Smooth muscle cell (in vitro differentiated cells): ENCODE measurements around the gene MBNL2. TPM values are rescaled to one million over a fixed set of nuclear protein-coding genes. Genes with fewer than 3 reads are reported as not detected.

ENCODE experiments used
- DNase-seq: peaks from one replicate; lab custom pipeline; 2025; ENCODE audit not compliant: unreplicated experiment; lab: John Stamatoyannopoulos, UW
- H2AFZ ChIP-seq: fragments of 200-600 bp; sonication (generic); 2 replicates; pipeline ENCODE4 v1.6.0; 2016; ENCODE audit warnings: antibody characterized with exemption, low read depth, mild to moderate bottlenecking
- H3F3A ChIP-seq: fragments of 200-600 bp; sonication (generic); 2 replicates; pipeline ENCODE4 v1.6.0; 2017; ENCODE audit warnings: antibody characterized with exemption, low read depth
- H3K27ac ChIP-seq: fragments of 200-600 bp; sonication (generic); 2 replicates; pipeline ENCODE4 v1.5.1; 2016; ENCODE audit warnings: low read depth, mild to moderate bottlenecking
- H3K27me3 ChIP-seq: fragments of 200-600 bp; sonication (generic); 2 replicates; pipeline ENCODE4 v1.6.1; 2016; ENCODE audit warnings: low read depth, mild to moderate bottlenecking
- H3K36me3 ChIP-seq: fragments of 200-600 bp; sonication (generic); 2 replicates; pipeline ENCODE4 v1.5.1; 2016; ENCODE audit warnings: low read depth
- H3K4me1 ChIP-seq: fragments of 200-600 bp; sonication (generic); 2 replicates; pipeline ENCODE4 v1.5.1; 2016; ENCODE audit warnings: low read depth
- H3K4me2 ChIP-seq: fragments of 200-600 bp; sonication (generic); 2 replicates; pipeline ENCODE4 v1.6.0; 2016; ENCODE audit warnings: mild to moderate bottlenecking
- H3K4me3 ChIP-seq: fragments of 200-600 bp; sonication (generic); 2 replicates; pipeline ENCODE4 v1.5.1; 2016; ENCODE audit warnings: mild to moderate bottlenecking
- H3K79me2 ChIP-seq: fragments of 200-600 bp; sonication (generic); 2 replicates; pipeline ENCODE4 v1.6.0; 2016; ENCODE audit warnings: low read depth, mild to moderate bottlenecking
- H3K9ac ChIP-seq: fragments of 200-600 bp; sonication (generic); 2 replicates; pipeline ENCODE4 v1.6.0; 2016; ENCODE audit warnings: low read depth
- H3K9me3 ChIP-seq: fragments of 200-600 bp; sonication (generic); replicated peaks from 2 replicates; pipeline ENCODE4 v1.5.1; 2016; ENCODE audit warnings: low read depth
- H4K20me1 ChIP-seq: fragments of 200-600 bp; sonication (generic); 2 replicates; pipeline ENCODE4 v1.6.0; 2016; ENCODE audit warnings: low read depth
- WGBS: methylation state at CpG from one replicate; pipeline ENCODE4 v1.1.7; 2016; ENCODE audit warnings: low lambda C conversion rate; 5-methylcytosine and 5-hydroxymethylcytosine counted together
- polyA plus RNA-seq: library from polyadenylated mRNA; unstranded; fragments of >200 nt; fragmentation: Nextera tagmentation; extraction: Ambion mirVana; gene quantifications from 2 replicates; pipeline ENCODE4 v1.2.1, GENCODE V29; 2016
- total RNA-seq: library from RNA; depleted of rRNA; stranded (reverse); fragments of >200 nt; gene quantifications from 2 replicates; pipeline ENCODE4 v1.2.3, GENCODE V29; 2014
- TF ChIP-seq, protein P1 (sequence below): fragments of 200-600 bp; sonication (generic); IDR thresholded peaks from 2 replicates; pipeline ENCODE4 v1.5.1; 2017; ENCODE audit warnings: borderline replicate concordance, mild to moderate bottlenecking, antibody characterized with exemption; ENCODE audit not compliant: insufficient read depth, poor library complexity, severe bottlenecking

MBNL2 gene
- total and polyA plus RNA-seq, 2 experiments from 2014 or later, result 33.7 to 120 TPM

DNA sequence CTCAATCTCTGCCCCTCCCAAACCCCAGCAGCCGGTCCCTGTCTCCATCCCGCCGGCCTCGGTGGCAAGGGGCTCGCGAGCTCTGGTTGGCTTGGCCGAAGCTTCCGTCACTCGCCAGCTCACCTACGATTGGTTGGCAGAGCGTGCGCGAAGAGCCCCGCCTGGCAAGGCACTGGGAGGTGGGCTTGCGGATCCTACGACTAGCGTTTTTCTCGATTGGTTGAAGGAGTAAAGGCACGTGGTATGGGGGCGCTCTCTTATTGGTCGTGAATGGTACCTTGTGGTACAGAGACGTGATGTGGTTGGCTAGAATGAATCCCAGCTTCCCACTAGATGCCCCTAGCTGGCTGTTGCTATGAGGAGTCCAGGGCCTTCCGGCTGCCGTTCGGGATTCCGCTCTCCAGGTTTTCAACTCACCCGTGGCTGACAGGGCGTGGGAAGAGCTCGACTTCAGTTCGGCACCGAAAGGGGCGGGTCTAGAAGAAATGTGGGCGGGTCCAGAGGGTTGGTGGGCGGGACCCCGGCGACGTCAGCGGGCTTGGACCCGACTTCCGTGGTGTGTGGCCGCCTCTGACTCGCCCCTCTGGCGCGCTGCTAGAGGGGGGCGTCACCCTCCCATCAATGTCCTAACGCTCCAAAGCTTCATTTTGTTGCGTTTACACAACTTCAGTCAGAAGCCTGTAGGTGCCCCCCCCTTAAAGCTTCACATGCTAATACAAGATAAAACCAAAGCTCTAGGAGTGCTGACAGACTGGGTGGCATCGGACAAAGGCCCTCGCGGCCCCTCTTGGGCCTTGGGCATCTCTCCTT, 211.0 kb downstream of the MBNL2 start:
- H3K4me2 ChIP-seq, result peak overlapping the region; percentile 88
- peak overlapping the region; percentile 98 for H3K9ac ChIP-seq
- TF ChIP-seq, protein P1, sequence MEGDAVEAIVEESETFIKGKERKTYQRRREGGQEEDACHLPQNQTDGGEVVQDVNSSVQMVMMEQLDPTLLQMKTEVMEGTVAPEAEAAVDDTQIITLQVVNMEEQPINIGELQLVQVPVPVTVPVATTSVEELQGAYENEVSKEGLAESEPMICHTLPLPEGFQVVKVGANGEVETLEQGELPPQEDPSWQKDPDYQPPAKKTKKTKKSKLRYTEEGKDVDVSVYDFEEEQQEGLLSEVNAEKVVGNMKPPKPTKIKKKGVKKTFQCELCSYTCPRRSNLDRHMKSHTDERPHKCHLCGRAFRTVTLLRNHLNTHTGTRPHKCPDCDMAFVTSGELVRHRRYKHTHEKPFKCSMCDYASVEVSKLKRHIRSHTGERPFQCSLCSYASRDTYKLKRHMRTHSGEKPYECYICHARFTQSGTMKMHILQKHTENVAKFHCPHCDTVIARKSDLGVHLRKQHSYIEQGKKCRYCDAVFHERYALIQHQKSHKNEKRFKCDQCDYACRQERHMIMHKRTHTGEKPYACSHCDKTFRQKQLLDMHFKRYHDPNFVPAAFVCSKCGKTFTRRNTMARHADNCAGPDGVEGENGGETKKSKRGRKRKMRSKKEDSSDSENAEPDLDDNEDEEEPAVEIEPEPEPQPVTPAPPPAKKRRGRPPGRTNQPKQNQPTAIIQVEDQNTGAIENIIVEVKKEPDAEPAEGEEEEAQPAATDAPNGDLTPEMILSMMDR, result no peak
- WGBS, result 1% methylated on average over 50 of the region's 50 CpGs
- peak overlapping the region; percentile 87 for H2AFZ ChIP-seq
- H3K9me3 ChIP-seq, result no peaks in the 10 kb centered on the region
- H3F3A ChIP-seq, result no peaks in the 10 kb centered on the region
- H3K79me2 ChIP-seq, result peaks cover 38% of the 10 kb centered on the region
- peak; percentile 99 for DNase-seq
- no peaks in the 10 kb centered on the region for H3K36me3 ChIP-seq
- no peaks in the 10 kb centered on the region for H3K27me3 ChIP-seq
- H3K27ac ChIP-seq, result peak overlapping the region; percentile 99
- peak overlapping the region; percentile 86 for H3K4me3 ChIP-seq
- peaks cover 28% of the 10 kb centered on the region for H4K20me1 ChIP-seq
- H3K4me1 ChIP-seq, result peaks cover 32% of the 10 kb centered on the region

DNA sequence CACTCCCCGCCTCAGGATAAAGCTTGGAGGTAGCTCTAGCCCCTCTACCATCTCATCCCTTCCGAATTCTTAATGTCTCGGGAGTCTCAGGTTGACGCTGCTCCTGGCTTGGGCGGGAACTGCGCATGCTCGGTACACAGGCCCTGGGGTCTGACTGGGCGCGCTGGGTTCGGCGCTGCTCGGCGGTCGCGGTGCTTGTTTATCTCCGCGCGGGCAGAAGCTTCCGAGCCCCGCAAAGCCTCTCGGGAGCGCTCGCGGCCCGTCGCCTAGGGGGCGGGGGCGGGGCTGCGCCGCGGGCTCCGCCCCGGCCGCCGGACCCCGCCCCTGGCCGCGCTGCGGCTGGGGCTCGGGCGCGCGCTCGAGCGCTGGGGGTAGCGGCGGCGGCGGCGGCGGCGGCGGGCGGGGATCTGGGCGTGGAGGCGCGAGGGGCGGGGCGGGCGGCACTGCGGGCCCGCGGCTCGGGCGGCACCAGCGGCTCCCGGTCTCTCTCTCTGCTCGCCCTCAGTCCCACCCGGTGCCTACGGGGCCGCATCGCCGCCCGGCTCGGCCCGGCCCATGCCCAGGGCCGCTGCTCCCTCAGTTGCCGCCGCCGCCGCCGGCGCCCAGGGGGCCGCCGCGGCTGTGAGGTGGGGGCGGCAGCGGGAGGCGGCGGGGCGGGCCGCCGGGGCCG, 211.7 kb downstream of the MBNL2 start, which contains the start of gene RAP2A:
Gene RAP2A, plus strand, starts transcription at position 443 of the 670 bp plus-strand sequence. CDS start 302 bp downstream, outside the sequence.
- H3K4me2 ChIP-seq, result peak within 1 kb of the TSS; percentile 98
- peak within 1 kb of the TSS; percentile 99 for H3K27ac ChIP-seq
- no peaks in the 10 kb centered on the region for H3K36me3 ChIP-seq
- H3K9me3 ChIP-seq, result no peaks in the 10 kb centered on the region
- TF ChIP-seq, protein P1, result no peak
- H4K20me1 ChIP-seq, result peaks cover 35% of the 10 kb centered on the region
- peaks cover 32% of the 10 kb centered on the region for H3K4me1 ChIP-seq
- WGBS, result 1% methylated on average over 30 of the region's 94 CpGs
- no peaks in the 10 kb centered on the region for H3F3A ChIP-seq
- peak within 1 kb of the TSS; percentile 98 for H3K9ac ChIP-seq
- peak within 1 kb of the TSS; percentile 87 for H2AFZ ChIP-seq
- no peaks in the 10 kb centered on the region for H3K27me3 ChIP-seq
- H3K79me2 ChIP-seq, result peaks cover 45% of the 10 kb centered on the region
- DNase-seq, result peak; percentile 91
- peak within 1 kb of the TSS; percentile 91 for H3K4me3 ChIP-seq

DNA sequence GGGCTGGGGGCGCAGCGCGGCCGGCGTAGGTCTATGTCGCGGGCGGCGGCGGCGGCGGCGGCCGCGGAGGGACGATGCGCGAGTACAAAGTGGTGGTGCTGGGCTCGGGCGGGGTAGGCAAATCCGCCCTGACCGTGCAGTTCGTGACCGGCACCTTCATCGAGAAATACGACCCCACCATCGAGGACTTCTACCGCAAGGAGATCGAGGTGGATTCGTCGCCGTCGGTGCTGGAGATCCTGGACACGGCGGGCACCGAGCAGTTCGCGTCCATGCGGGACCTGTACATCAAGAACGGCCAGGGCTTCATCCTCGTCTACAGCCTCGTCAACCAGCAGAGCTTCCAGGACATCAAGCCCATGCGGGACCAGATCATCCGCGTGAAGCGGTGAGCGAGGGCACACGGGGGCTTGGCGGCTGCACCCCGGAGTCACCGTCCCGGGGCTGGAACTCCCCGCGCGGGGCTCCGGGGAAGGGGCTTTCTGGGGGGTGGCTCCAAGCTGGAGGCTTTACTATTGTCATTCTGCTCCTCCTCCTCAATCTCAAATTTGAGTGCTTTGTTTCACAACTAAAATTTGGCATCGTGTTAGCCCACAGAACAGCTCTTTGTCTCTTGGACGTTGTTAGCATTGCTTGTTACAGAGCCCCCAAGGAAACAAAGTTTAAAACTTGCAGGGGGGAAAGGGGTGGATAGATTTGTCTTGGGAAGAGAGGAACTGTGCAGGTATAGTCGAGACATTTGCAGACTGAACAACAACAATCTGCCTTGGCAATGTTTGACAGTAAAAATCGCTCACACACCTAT, 212.5 kb downstream of the MBNL2 start:
- under 1% methylated on average over 59 of the region's 60 CpGs for WGBS
- Histone ChIP-seq H4K20me1 (peaks cover 42% of the 10 kb centered on the region), H2AFZ (peak overlapping the region; percentile 84), H3K4me3 (peak overlapping the region; percentile 91), H3K79me2 (peaks cover 53% of the 10 kb centered on the region), H3K9ac (peak overlapping the region; percentile 74), H3K4me1 (peaks cover 32% of the 10 kb centered on the region), H3K9me3 (no peaks in the 10 kb centered on the region), H3K4me2 (peak overlapping the region; percentile 98), H3K36me3 (no peaks in the 10 kb centered on the region), H3K27ac (peak overlapping the region; percentile 23), H3F3A (no peaks in the 10 kb centered on the region), H3K27me3 (no peaks in the 10 kb centered on the region)
- TF ChIP-seq, protein P1, result no peak
- DNase-seq, result peak; percentile 34
